ENCODE results near the gene RYK.

- TF ChIP-seq NRF1 (IDR thresholded peaks at IDR 0.05; ENCODE audit: low read depth, low read length) (no peak), CTCF (IDR thresholded peaks at IDR 0.05) (no peak), MXI1 (IDR thresholded peaks at IDR 0.05; ENCODE audit: low read depth, low read length) (no peak), RAD21 (IDR thresholded peaks at IDR 0.05; ENCODE audit: low read length) (no peak)
These were observed 36.9 kb upstream of the RYK start for GRCh38 chr3:134287512-134287911.
